HG03469 (cell line): ENCODE results near the gene ALAS1.

Experiments
- ATAC-seq: cut with Tn5 transposase; IDR thresholded peaks from one replicate; pipeline ENCODE4 v1.9.1; 2021; ENCODE audit warnings: mild to moderate bottlenecking, moderate library complexity, moderate number of reproducible peaks; ENCODE audit not compliant: unreplicated experiment

The ALAS1 gene

DNA sequence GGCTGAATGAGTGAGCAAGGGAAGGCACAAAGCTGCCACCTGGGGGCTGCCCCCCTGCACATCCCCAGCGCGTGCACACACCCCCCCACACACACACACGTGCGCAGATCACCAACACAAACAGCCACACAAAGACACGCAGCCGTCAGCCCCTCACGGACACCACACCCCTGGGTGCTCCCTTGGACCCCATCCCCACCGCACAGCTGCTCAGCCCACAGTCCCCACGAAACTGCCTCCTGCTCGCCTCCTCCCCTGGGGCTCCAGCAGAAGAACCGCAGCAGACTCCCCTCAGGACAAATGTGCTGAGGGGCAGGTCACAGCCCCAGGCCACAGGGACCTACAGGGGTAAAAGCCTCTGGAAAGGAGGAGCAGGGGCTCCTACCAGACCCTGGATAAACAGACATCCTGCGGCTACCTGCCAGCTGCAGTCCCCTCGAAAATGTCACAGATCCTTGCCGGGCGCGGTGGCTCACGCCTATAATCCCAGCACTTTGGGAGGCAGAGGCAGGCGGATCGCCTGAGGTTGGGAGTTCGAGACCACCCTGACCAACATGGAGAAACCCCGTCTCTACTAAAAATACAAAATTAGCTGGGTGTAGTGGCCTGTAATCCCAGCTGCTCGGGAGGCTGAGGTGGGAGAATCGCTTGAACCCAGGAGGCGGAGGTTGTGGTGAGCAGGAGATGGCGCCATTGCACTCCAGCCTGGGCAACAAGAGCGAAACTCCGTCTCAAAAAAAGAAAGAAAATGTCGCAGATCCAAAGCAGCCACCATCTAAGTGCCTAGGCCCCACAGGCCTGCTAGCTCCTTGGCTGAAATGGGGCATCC lies 34.5 kb downstream of the ALAS1 start:
- ATAC-seq, result no peak

DNA sequence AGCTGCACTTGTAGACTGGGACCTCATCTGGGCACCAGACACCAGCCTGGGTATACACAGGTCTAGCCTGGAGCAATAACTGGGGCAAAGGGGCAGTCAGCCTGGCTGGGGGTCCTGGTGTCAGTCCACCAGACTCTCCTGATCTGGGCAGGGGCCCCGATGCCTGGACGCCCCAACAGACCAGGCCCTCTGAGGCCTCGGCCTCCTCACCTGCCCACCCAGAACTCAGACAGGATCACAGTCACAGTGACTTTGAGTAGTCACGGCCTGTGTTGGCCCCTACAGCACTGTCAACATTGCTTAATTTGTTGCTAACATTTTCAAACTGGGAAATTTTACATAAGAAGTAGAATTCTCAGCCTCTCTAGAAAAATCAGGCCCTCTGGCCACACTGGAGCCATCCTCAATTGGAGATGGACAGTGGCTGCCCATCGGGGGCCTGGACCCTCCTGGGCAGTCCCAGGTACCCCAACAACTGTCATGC lies 35.2 kb downstream of the ALAS1 start:
- no peak for ATAC-seq

DNA sequence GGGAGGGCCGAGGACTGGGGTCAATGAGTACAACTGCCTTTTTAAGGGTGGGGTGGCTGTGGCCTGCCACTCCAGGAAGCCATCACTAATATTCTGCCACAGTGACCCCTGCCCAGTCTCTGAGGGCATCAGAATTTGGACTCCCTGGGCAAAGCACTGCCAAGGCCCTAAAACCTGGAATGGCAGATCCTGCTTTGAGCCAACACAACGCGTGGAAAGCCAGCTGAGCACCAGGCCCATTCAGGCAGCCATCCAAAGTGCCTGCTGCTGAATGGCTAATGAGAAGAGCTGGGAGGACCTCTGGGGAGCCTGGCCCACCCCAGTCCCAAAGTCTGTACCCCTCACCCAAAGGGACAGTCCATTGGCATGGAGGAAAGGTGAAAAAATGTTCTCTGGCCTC lies 36.0 kb downstream of the ALAS1 start:
- no peak for ATAC-seq

DNA sequence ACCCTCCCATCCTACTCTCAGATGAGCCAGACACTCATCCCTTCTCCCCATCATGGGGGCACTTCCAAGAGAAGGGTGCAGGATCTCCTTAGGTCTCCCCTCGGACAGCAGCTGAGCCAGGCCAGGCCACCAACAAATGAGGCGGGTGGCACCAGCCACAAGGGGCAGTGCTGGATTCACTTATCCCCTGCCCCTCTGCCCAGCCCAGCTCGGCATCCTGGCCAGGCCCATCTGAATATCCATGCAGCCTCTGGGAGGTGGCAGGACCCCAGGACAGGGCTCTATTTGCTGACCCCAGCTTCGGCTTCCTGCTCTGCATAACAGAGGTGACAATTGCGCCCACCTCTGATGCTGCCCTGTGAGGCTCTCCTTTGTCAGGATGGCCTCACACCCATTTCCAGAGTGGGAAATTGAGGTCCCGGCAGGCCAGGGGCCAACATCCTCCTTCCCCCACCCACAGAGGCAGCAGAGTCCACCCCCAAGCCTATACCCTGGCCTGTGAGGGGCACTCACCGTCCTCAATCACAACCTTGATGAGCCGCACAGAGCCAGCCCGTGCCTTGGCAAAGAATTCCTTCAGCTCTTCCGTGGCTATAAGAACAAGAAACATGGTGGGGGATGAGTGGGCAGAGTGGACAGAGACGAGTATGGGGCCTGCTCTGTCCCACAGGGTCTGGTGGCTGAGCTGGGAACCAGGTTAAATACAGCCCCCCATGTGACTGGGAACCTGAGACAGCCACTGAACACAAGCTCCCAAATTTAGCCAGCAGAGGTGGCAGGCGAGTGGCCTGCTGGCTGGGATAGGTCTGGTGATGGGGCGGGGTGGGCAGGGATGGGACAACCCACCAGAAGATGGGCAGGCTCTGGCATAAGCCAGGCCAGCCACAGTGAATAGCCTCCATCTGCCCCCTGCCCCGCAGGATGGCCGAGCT lies 36.8 kb downstream of the ALAS1 start:
- ATAC-seq, result no peak

DNA sequence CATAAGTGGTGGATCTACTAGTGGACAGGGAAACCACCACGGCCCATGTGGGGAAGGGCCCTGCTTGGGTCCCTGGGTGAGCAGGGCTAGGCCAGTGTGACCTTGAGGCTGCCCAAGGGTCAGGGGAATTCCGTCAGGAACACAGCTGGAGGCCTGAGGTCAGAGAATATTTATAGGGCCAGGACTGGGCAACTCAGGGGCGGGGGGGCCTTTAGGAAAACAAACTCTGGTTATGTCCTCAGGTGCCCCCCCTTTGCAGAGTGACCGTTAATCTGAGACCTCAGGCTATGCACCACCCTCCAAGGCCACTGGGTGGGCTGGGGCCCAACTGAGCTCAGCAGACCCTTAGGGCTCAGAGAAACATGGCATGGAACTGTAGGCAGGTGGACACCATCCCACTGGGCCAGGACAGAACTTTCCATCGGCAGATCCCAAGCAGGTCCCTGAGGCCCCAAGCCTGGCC lies 38.5 kb downstream of the ALAS1 start:
- no peak for ATAC-seq

DNA sequence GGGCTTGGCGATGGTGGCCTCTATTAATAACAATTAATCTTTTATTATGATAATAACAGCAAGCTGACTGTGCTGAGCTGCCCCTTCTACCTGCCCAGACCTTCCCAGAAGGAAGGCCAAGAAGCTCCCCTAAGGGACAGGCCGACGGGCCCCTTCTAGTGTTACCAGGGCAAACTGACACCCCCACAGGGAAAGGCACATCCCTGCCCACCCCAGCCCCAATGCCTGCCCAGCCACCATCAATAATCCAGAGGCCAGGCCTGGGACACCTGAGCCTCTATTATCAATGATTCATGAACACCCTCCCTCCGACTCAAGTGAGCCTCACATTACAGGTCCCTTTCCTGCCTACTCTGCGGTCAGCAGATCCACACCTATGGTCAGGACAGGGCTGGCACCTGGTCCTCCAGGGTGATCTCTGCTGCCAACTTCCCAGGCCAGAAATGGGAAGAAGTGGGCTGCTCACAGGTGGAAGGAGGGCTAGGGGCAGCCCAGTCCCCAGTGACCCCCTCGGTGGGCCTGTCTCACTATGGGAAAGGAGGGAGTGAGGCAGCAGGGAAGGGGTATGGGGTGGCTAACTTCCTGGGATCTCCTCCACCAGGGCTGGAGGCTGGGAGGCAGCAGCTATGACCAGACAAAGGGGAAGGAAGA lies 39.2 kb downstream of the ALAS1 start:
- ATAC-seq, result no peak

DNA sequence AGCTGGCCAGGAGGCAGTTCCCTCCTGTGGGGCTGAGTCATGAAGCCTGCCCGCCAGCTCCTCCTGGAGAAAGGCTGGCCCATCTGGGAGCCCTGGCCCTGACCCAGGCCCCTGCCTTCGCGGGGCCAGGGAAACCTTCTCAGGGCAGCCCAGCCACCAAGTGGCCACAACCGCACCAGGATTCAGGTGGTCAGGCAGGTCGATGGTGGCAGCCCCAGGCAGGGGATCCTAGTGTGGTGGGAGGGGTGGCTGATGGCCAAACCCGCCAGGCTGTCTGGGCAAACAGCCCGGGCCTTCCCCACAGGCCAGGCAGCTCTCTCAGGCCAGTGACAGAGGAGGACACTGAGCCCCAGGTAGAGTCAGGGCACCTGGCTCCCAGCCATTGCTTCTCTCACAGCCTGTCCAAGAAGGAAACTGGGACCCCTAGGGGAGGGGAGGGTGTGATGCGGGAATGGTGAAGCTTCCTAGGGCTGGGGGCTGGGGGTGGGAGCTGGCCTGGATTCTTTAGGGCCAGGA lies 39.8 kb downstream of the ALAS1 start:
- ATAC-seq, result no peak

DNA sequence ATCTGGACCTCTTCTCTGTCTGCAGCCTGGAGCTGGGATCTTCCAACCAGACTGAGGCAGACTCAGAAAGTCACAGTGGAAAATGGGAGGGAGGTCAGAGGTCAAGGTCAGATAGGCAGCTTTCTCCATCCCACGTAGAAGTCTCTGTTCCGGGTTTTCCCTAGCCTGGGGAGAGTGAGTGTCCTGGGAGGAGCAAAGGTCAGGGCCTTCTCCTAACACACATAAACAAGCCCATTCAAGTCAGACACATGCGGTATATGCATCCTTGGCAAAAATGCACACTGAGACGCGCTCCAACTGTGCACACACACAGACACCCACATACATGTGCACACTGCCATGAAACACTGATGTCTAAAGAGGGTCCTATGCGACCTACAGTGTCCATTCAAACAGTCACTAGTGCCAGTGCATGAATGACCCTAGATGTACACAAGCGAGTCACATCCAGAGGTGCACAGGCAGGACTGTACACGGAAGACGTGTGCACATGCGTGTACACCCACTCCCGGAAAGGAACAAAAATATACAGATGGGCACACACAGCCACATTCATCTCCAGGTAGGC lies 40.3 kb downstream of the ALAS1 start:
- no peak for ATAC-seq

DNA sequence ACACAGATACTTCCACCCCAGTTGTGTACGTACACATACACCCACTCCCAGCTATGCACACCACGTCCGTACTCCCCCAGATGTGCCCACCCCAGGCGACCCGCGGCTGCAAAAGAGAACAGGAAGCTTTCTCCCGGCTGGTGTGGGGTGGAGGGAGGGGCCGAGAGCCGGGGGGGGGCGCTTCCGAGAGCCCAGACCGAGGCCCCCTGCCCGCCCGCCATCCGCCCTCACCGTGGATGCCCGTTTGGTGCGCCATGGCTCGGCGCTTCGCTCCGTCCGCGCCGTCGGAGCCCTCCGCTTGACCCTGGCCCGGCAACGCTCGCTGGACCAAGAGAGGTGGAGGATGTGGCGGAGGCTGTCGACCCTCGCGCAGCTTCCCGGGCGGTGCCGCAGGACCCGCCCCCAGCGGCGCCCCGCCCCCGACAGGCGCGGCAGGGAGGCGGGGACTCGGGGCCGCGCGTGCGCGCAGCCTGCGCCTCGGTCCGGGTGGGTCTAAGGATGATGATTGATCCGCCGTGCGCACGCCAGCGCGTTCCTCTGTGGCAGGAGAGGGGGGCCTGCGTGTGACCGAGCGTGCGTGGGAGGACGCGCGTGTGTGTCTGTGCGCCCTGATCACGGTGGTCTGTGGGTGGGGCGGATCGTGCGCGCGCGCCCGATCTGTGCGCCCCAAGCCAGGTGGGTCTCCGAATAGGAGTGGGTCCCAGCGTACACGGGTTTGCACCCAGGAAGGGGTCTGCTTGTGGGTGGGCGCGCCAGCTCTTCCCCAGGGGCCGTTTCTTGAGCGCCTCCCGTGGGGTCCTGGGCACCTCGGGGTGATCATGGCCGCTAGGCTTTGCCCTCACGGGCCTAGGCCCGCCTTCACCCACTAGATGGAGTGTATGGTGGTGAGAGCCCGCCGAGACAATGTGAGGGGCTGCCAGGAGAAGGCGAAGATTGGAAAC lies 41.1 kb downstream of the ALAS1 start, which contains the start of gene TWF2:
TSS of gene TWF2 (minus strand) at position 398 of the 941 bp plus-strand sequence. CDS start at position 256, 142 bp downstream.
- ATAC-seq, result peak; percentile 47

DNA sequence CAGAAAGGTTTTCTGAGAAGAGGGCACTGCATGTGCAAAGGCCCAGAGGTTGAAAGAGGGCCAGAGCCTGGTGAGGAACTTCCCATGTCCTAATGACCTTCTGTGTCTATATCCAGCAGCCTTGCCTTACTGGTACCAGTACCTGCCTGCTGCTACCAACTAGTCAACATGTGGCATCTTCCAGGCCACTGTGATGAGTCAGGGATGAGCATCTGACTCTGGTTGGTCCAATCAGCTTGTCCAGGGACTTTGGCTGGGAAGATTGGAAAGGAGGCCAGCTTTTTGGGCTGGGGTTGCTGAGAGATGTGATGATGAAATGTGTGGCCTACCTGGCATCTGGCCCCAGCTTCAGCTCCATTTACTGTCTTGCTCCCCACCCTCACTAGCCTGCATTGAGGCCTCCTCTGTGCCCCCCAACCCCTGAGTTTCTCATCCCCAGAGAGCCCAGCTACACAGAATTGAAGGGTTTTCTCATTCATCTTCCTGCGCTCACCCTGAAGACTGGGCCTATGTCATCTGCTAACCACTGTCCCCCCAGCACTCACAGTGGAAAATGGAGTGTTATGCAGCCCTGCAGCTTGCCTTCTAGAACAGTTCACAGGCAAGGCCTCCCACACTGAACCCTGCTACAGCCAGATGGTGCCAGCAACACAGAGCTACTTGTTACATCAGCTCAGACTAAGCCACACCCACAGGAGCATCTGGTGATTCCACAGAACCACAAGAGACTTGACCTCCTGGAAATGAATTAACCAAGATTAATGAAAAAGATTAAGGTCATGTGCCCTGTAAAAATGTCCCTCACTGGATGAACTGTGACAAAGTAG lies 42.3 kb downstream of the ALAS1 start:
- ATAC-seq, result no peak

DNA sequence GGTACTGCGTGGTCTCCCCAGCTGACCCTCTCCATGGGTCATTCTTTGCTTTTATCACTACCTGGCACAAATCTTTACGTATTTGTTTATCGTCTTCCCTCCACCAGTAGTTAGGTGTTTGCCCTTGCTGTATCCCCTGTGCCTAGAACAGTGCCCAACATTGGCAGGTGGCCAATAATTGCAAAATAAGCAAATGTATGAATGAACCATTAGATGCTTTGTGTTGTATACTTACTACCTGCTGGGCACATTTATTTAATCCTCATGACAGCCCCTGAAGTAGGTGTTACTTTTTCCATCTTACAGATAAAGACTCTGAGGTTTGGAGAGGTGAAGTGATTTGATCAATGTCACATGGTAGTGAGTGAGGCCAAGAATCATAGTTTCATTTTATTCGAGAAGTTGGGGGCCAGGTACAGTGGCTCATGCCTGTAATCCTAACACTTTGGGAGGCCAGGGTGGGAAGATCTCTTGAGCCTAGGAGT lies 43.0 kb downstream of the ALAS1 start:
- ATAC-seq, result no peak

DNA sequence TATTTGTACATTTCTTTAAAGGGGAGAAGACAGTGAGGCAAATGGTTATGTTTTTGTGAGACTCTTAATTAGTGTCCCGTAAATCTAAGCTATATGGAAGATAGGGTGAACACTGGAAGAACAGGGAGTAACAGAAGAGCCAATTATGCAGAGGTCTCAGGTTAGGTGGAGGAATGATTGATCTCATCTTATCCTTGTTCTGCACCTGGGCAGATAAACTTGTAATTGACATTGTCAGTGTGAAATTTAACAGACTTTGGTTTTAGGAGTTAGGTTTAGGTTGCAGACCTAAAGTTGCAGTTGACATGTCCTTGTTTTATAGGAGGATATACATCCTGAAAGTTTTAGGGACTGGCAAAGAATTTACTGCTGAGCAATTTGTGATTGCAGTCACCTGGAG lies 44.1 kb downstream of the ALAS1 start:
- no peak for ATAC-seq

DNA sequence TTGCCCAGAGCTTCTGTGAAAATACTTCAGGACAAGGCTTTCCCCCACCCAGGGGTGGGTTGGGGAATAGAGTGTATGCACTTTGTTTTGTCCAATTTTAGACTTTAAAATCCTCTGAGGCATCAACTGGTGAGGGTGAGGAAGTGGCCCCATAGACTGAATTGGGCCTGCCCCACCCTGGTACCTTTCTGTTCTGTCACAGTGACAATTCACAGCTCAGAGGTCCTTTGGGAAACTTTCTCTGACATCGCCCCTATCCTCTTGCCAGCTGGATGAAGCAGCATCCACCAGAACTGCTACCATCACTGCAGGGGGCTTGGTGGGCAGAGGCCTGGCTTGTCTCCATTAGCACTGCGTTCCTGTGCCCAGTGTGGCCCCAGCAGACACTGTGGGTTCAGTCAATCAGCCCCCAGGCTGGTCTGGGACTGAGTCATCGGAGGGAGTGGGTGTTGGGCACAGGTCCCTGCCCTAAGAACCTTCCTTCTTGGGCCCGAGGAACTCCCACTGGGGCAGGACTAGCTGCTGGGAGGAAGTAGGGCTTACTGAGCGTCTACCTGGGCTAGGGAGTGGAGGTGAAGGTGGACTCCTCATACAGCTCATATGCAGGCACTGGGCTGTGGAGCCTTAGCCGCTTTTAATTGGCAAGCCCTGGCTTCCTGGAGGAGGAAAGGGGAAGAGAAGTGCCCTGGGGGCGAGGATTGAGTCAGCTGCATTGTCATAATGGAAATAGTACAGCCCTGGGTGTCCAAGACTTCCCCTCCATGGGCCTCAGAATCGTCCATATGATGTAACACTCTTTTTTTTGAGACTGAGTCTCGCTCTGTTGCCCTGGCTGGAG lies 46.0 kb downstream of the ALAS1 start:
- ATAC-seq, result no peak

DNA sequence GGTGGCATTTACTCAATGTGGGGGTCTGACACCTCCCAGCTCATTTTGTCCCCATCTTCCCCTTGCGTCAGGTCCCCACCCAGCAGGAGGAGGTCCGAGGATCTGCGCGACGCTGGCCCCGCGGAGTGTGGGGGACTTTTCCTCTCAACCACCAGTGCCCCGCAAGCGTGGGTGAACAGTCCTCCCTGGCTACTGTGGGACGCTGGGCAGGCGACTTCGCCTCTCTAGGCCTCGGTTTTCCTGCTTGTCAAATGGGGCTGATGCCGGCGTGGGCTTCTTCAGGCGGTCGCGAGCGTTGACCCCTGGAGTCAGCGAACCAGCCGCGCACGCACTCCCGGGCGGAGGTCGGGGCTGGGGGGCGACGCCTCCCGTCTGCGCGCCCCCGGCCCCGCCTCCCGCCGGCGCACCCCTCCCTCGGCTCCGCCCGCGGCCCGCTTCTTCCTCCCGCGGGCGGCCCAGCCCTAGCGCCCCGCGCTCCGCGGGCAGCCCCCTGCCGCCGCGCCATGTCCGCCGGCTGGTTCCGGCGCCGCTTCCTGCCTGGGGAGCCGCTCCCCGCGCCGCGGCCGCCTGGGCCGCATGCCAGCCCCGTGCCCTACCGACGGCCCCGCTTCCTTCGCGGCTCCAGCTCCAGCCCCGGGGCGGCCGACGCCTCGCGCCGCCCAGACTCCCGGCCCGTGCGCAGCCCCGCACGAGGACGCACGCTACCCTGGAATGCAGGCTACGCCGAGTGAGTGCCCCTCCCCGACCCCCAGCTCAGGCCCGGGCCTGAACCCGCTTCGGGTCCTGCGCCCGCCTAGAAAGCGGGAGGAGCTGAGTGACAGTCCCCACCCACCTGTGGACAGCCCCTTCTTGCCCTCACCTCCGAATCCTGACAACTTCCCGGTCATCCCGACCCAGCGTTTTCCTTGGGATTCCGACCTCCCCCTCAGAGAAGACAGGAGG lies 47.6 kb downstream of the ALAS1 start, which contains the start of gene PPM1M:
TSS of gene PPM1M (plus strand) at position 438 of the 942 bp plus-strand sequence. CDS start at position 504, 66 bp downstream.
- ATAC-seq, result no peak

DNA sequence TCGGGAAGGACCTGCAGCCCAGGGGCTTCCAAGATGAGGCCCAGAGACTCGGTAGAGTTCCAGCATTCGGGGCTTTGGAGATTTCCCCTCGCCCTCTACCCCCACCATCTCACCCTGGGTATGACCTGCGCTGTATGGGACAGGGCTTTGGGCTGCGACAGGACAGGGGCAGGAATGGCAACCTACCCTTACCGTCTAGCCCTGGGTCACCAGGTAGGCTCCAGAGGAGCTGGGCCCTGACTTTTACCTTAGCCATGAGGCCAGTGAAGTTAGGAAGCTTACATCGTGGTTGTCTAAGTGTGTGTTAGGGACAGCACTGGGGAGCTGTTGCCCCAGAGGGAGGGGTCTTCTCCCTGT lies 48.3 kb downstream of the ALAS1 start:
- no peak for ATAC-seq

DNA sequence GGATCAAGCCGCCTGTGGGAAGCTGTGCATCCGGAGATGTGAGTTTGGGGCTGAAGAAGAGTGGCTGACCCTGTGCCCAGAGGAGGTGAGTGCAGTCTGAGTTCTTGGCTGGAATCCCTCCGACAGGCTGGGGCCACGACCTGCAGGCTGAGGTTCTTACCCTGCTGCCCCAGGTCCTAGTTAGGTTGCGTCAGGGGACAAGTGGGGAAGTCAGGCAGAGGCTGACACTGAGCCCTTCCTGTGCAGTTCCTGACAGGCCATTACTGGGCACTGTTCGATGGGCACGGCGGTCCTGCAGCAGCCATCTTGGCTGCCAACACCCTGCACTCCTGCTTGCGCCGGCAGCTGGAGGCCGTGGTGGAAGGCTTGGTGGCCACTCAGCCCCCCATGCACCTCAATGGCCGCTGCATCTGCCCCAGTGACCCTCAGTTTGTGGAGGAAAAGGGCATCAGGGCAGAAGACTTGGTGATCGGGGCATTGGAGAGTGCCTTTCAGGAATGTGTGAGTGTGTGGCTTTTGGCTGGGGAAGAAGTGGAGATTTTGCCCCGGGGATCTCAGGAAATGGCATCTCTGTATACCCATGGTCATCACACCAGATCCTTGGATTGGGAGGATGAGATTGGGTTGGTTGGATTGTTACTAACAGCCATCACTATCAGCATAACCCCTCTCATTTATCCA lies 48.9 kb downstream of the ALAS1 start:
- no peak for ATAC-seq
